NCI-H510A treated with DMSO at 0.1 percent for 48 hours (cell line): Measurements from ENCODE around the gene EP300.
A peak's percentile ranks its signal among the peaks of the same experiment; 100 is the strongest.

Source experiments
- DNase-seq: peaks from one replicate; lab custom pipeline; 2025; lab: John Stamatoyannopoulos, UW

EP300 gene

GRCh38 chr22:41206719-41207118, 114.3 kb downstream of the EP300 start:
- no peak for DNase-seq

GRCh38 chr22:41215409-41215808, 123.0 kb downstream of the EP300 start:
- DNase-seq: no peak

- DNase-seq: no peak
Measured at GRCh38 chr22:41215926-41216325, 123.5 kb downstream of the EP300 start.

GRCh38 chr22:41216984-41217383, 124.6 kb downstream of the EP300 start:
- peak; percentile 52 for DNase-seq

GRCh38 chr22:41217553-41218157, 125.3 kb downstream of the EP300 start:
- DNase-seq: peak; percentile 52

- no peak for DNase-seq
Measured at GRCh38 chr22:41222846-41223507, 130.6 kb downstream of the EP300 start.

GRCh38 chr22:41223535-41223934, 131.1 kb downstream of the EP300 start:
- DNase-seq: no peak

- no peak for DNase-seq
Measured at GRCh38 chr22:41226723-41227655, 134.6 kb downstream of the EP300 start.

- DNase-seq: no peak
Measured at GRCh38 chr22:41229215-41229614, 136.8 kb downstream of the EP300 start.
